HCT116 (cell line): ENCODE results near the gene CCDC88C. TPM values are rescaled to one million over a fixed set of nuclear protein-coding genes. Genes with fewer than 3 reads are reported as not detected.

Source experiments
- ATAC-seq: fragments of 200-7000 bp; cut with Tn5 transposase; 2 replicates; pipeline ENCODE4 v1.9.1; 2020; ENCODE audit warnings: mild to moderate bottlenecking, moderate library complexity
- BruUV-seq: library from RNA; stranded (reverse); fragments of 400-500 nt; replicated peaks from 2 replicates; lab custom pipeline; 2021; lab: Mats Ljungman, UMichigan
- CTCF ChIA-PET: fragments of 300-600 bp; sonication (Branson Sonifier 250); formaldehyde crosslinking; loops from one replicate; lab custom pipeline; 2021; ENCODE audit warnings: antibody characterized with exemption; lab: Charles Lee
- POLR2A ChIA-PET: fragments of 300-600, 350-600 bp; sonication (Branson Sonifier 250); formaldehyde crosslinking; loops from one replicate; lab custom pipeline; 2021; ENCODE audit warnings: antibody characterized with exemption; lab: Charles Lee
- RAD21 ChIA-PET, 2 experiments: fragments of 300-600 bp; sonication (Branson Sonifier 250); formaldehyde crosslinking; loops; one replicate each; lab custom pipeline; 2023; ENCODE audit warnings: low total read pairs in 2 of 2; ENCODE audit not compliant: uncharacterized antibody in 2 of 2, unreplicated experiment in 2 of 2, low non-redundant PET in 1 of 2; lab: Charles Lee
- DNase-seq: peaks from one replicate; pipeline ENCODE4 v3.0.0-alpha.2; 2010; ENCODE audit warnings: low read depth, low spot score
- H2AFZ ChIP-seq: fragments of 200-600 bp; shearing (Covaris generic), sonication (generic); 2 replicates; pipeline ENCODE4 v1.6.1; 2017; ENCODE audit warnings: low read depth, mixed run types, mixed read lengths, antibody characterized with exemption, low read length; ENCODE audit not compliant: poor library complexity, severe bottlenecking
- H3K27ac ChIP-seq: 2 replicates; pipeline ENCODE4 v1.5.1; 2012; ENCODE audit warnings: low read depth, low read length
- H3K27me3 ChIP-seq: fragments of 200-600 bp; sonication (generic); 2 replicates; pipeline ENCODE4 v1.6.1; 2016; ENCODE audit warnings: mixed run types, low read length, mixed read lengths; ENCODE audit not compliant: insufficient read depth
- H3K36me3 ChIP-seq, 2 experiments: fragments of 200-500 bp in 1 of 2; fragments of 200-600 bp in 1 of 2; sonication (Bioruptor generic) in 1 of 2; sonication (generic) in 1 of 2; 2 replicates each; pipeline versions ENCODE4 v1.5.1 to v1.6.1; 2014 to 2016; ENCODE audit warnings: low read length in 2 of 2, inconsistent platforms in 1 of 2, mixed read lengths in 1 of 2, mixed run types in 1 of 2; ENCODE audit not compliant: insufficient read depth in 2 of 2, control insufficient read depth in 1 of 2
- H3K4me1 ChIP-seq, 2 experiments: fragments of 200-600 bp in 1 of 2; sonication (generic) in 1 of 2; 2 replicates each; pipeline versions ENCODE4 v1.5.1 to v1.6.1; 2012 to 2017; ENCODE audit warnings: low read length in 2 of 2, inconsistent platforms in 1 of 2, mild to moderate bottlenecking in 1 of 2, mixed read lengths in 1 of 2, mixed run types in 1 of 2, moderate library complexity in 1 of 2; ENCODE audit not compliant: insufficient read depth in 2 of 2, control insufficient read depth in 1 of 2
- H3K4me2 ChIP-seq: fragments of 200-600 bp; sonication (generic); 2 replicates; pipeline ENCODE4 v1.6.1; 2017; ENCODE audit warnings: mixed run types, low read length, mixed read lengths
- H3K4me3 ChIP-seq, 2 experiments: fragments of 200-600 bp in 1 of 2; sonication (generic) in 1 of 2; replicated peaks in 1 of 2; 2 replicates each; pipeline ENCODE4 v1.5.1; 2011 to 2016; ENCODE audit warnings: low read length in 2 of 2, control low read depth in 1 of 2, low read depth in 1 of 2, mild to moderate bottlenecking in 1 of 2, mixed read lengths in 1 of 2, mixed run types in 1 of 2
- H3K79me2 ChIP-seq: fragments of 200-600 bp; sonication (generic); 2 replicates; pipeline ENCODE4 v1.6.1; 2017; ENCODE audit warnings: mild to moderate bottlenecking, mixed run types, low read length, moderate library complexity, mixed read lengths; ENCODE audit not compliant: insufficient read depth
- H3K9ac ChIP-seq: fragments of 200-600 bp; sonication (generic); 2 replicates; pipeline ENCODE4 v1.6.1; 2016; ENCODE audit warnings: low read length, mixed read lengths
- H3K9me2 ChIP-seq: fragments of 200-600 bp; sonication (generic), shearing (Covaris generic); 2 replicates; pipeline ENCODE4 v1.6.1; 2017; ENCODE audit warnings: mixed run types, mild to moderate bottlenecking, moderate library complexity; ENCODE audit not compliant: insufficient read depth
- H3K9me3 ChIP-seq, 2 experiments: fragments of 200-500 bp in 1 of 2; fragments of 200-600 bp in 1 of 2; sonication (Bioruptor generic) in 1 of 2; sonication (generic) in 1 of 2; 2 replicates each; pipeline ENCODE4 v1.6.1; 2014 to 2017; ENCODE audit warnings: low read length in 2 of 2, mixed read lengths in 2 of 2, inconsistent platforms in 1 of 2, low read depth in 1 of 2, mild to moderate bottlenecking in 1 of 2, mixed run types in 1 of 2, moderate library complexity in 1 of 2; ENCODE audit not compliant: control insufficient read depth in 1 of 2, insufficient read depth in 1 of 2
- H4K20me1 ChIP-seq: fragments of 200-600 bp; sonication (generic), shearing (Covaris generic); 2 replicates; pipeline ENCODE4 v1.6.1; 2017; ENCODE audit warnings: mixed run types, mild to moderate bottlenecking, moderate library complexity; ENCODE audit not compliant: insufficient read depth
- CBX3 ChIP-seq: IDR thresholded peaks from 2 replicates; pipeline ENCODE4 v1.6.1; 2012; ENCODE audit warnings: low read depth
- EGR1 ChIP-seq: IDR thresholded peaks from 2 replicates; pipeline ENCODE4 v1.6.1; 2012; ENCODE audit warnings: low read depth
- ELF1 ChIP-seq: IDR thresholded peaks from 2 replicates; pipeline ENCODE4 v1.6.1; 2012; ENCODE audit warnings: low read depth, borderline replicate concordance
- EZH2 ChIP-seq: fragments of 200-600 bp; sonication (generic); IDR thresholded peaks from 2 replicates; pipeline ENCODE4 v1.6.1; 2017; ENCODE audit warnings: antibody characterized with exemption, mixed run types
- FOSL1 ChIP-seq: IDR thresholded peaks from 2 replicates; pipeline ENCODE4 v1.6.1; 2012; ENCODE audit warnings: low read depth
- POLR2A ChIP-seq: IDR thresholded peaks from 2 replicates; pipeline ENCODE4 v1.7.0; 2011; ENCODE audit warnings: borderline replicate concordance; ENCODE audit not compliant: insufficient read depth, insufficient read length; ENCODE audit errors: extremely low read depth
- POLR2AphosphoS5 ChIP-seq: IDR thresholded peaks from 2 replicates; pipeline ENCODE4 v1.6.1; 2011; ENCODE audit warnings: mild to moderate bottlenecking, low read depth, low read length, moderate library complexity
- SIN3A ChIP-seq: IDR thresholded peaks from 2 replicates; pipeline ENCODE4 v1.6.1; 2012; ENCODE audit warnings: low read depth
- SP1 ChIP-seq: IDR thresholded peaks from 2 replicates; pipeline ENCODE4 v1.6.1; 2012; ENCODE audit warnings: low read depth
- TCF7L2 ChIP-seq: IDR thresholded peaks from 2 replicates; pipeline ENCODE4 v1.7.0; 2011; ENCODE audit warnings: borderline replicate concordance, inconsistent platforms; ENCODE audit not compliant: insufficient read depth, insufficient read length; ENCODE audit errors: extremely low read depth
- YY1 ChIP-seq: IDR thresholded peaks from 2 replicates; pipeline ENCODE4 v1.6.1; 2011; ENCODE audit warnings: low read length, low read depth, moderate library complexity, mild to moderate bottlenecking; ENCODE audit not compliant: insufficient replicate concordance; ENCODE audit errors: extremely low read depth
- ZFX ChIP-seq: fragments of 450-650 bp; IDR thresholded peaks from 2 replicates; pipeline ENCODE4 v1.6.1; 2017
- ZNF274 ChIP-seq: fragments of 200-500 bp; sonication (Bioruptor generic); IDR thresholded peaks from 2 replicates; pipeline ENCODE4 v1.6.1; 2014; ENCODE audit warnings: mild to moderate bottlenecking, low read depth, low read length, inconsistent platforms
- intact Hi-C: fragments of 100-400 bp; cut with micrococcal nuclease; formaldehyde crosslinking; loops from 2 replicates; pipeline ENCODE4 v1.10.0; 2022
- total RNA-seq: library from RNA; stranded (reverse); gene quantifications from one replicate; pipeline ENCODE4 v1.2.1, GENCODE V29; 2021; ENCODE audit not compliant: unreplicated experiment
- TF ChIP-seq, protein P1 (sequence below): IDR thresholded peaks from 2 replicates; pipeline ENCODE4 v1.6.1; 2012
- TF ChIP-seq, protein P2 (sequence below): IDR thresholded peaks from 2 replicates; pipeline ENCODE4 v1.6.1; 2012; ENCODE audit warnings: low read depth

Gene CCDC88C
- total RNA-seq, 1 experiment from 2014 or later, result 20.8 TPM

DNA sequence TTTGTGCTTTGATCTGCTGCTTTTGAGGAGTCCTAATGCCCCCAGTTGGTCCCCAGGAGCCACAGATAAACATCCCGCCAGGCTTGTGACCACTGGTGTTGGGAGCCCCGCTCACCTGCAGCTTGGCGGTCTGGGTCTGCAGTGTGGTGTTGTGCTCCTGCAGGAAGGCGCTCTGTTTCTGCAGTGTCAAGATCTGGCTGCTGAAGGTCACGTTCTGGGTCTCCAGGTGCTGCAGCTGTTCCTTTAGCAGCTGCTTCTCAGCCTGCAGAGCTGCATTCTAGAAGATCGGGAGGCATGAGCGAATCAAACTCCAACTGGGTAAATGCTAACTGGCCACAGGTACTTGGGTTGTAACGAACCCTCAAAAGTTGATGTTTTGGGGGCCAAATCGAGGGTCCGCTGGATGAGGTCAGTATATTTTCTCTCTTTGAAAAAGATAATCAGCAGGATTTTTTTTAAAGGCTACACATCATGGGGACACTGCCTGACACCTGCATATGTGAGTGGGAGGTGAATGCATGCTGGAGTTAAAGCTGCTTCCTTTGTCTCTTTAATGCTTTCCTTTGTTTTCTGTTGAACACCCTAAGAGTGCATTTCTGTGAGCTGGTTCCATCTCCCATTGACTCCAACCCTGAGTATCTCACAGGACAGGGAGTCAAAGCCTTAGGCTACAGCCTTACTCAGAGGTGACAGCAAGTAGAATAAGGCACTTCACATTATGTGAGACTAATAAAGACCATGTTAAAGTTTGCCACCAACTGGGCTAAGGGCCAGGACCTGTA, 111.8 kb downstream of the CCDC88C start:
- peaks cover 2 to 9% of the 10 kb centered on the region in 2 experiments; a peak in 3 of 4 replicates for H3K36me3 ChIP-seq
- no peaks in the 10 kb centered on the region for H3K79me2 ChIP-seq
- DNase-seq, result no peak
- intact Hi-C loops, result no loop called here
- no peaks in the 10 kb centered on the region for H3K9me2 ChIP-seq
- H3K4me2 ChIP-seq, result no peak overlapping the region
- no peak overlapping the region for H2AFZ ChIP-seq
- H3K27ac ChIP-seq, result no peak overlapping the region
- H4K20me1 ChIP-seq, result no peaks in the 10 kb centered on the region
- TF ChIP-seq TCF7L2 (no peak), YY1 (no peak), POLR2AphosphoS5 (no peak), POLR2A (no peak), CBX3 (no peak), EGR1 (no peak), SIN3A (no peak), EZH2 (no peak), SP1 (no peak), ELF1 (no peak), ZFX (no peak), ZNF274 (no peak), FOSL1 (no peak)
- TF ChIP-seq, protein P1, sequence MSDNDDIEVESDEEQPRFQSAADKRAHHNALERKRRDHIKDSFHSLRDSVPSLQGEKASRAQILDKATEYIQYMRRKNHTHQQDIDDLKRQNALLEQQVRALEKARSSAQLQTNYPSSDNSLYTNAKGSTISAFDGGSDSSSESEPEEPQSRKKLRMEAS, result no peak
- TF ChIP-seq, protein P2, sequence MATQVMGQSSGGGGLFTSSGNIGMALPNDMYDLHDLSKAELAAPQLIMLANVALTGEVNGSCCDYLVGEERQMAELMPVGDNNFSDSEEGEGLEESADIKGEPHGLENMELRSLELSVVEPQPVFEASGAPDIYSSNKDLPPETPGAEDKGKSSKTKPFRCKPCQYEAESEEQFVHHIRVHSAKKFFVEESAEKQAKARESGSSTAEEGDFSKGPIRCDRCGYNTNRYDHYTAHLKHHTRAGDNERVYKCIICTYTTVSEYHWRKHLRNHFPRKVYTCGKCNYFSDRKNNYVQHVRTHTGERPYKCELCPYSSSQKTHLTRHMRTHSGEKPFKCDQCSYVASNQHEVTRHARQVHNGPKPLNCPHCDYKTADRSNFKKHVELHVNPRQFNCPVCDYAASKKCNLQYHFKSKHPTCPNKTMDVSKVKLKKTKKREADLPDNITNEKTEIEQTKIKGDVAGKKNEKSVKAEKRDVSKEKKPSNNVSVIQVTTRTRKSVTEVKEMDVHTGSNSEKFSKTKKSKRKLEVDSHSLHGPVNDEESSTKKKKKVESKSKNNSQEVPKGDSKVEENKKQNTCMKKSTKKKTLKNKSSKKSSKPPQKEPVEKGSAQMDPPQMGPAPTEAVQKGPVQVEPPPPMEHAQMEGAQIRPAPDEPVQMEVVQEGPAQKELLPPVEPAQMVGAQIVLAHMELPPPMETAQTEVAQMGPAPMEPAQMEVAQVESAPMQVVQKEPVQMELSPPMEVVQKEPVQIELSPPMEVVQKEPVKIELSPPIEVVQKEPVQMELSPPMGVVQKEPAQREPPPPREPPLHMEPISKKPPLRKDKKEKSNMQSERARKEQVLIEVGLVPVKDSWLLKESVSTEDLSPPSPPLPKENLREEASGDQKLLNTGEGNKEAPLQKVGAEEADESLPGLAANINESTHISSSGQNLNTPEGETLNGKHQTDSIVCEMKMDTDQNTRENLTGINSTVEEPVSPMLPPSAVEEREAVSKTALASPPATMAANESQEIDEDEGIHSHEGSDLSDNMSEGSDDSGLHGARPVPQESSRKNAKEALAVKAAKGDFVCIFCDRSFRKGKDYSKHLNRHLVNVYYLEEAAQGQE, result no peak
- no peaks in the 10 kb centered on the region for H3K27me3 ChIP-seq
- CTCF ChIA-PET, result no interaction called here
- no peak for ATAC-seq
- no peaks in the 10 kb centered on the region for H3K4me1 ChIP-seq
- BruUV-seq, result no TSS peak
- RAD21 ChIA-PET, result no interaction called here
- H3K9me3 ChIP-seq, result no peaks in the 10 kb centered on the region
- no peak overlapping the region for H3K4me3 ChIP-seq
- H3K9ac ChIP-seq, result no peak overlapping the region
- POLR2A ChIA-PET, result no interaction called here
